Limb (tissue), 2 donors: ENCODE results near the gene TRMT2A.

Source experiments
- DNase-seq, 2 donors: peaks; one replicate each; pipeline ENCODE4 v3.0.0-alpha.2; 2016; ENCODE audit errors: extremely low spot score in 2 of 2

Gene TRMT2A

GRCh38 chr22:20135806-20136602, 19.0 kb upstream of the TRMT2A start:
- DNase-seq: no peak

GRCh38 chr22:20135265-20135664, 18.2 kb upstream of the TRMT2A start:
- DNase-seq: no peak

- DNase-seq: no peak
These were observed 17.0 kb upstream of the TRMT2A start for GRCh38 chr22:20133930-20134549.

DNA sequence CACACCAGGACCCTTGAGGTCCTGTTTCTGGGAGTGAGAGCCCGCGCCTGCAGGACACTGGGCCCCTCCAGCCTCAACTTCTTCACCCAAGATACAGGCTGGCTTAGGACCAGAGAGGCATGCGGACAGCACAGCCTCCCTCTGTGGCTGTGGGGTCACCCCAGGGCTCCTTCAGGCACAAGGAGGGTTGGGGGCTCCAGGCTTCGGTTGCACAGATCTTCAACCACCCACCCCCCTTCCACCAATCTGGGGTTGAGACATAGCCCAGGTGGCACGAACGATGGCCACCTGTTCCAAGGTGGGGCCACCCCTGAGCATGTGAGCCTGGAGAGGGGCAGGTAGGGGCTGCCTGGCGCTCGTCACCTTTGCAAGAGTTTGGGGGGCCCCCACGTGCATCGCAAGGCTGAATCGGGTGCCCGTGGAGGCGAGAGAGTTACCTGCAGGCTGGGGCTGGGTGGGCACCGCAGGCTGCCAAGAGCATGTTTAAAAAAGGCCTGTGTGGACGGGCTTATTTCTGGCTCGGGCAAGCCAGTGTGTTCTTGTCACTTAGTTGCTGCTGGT, 15.7 kb upstream of the TRMT2A start:
- no peak for DNase-seq

- DNase-seq: peak in 1 of 2 donors; percentile 62
These were observed 15.0 kb upstream of the TRMT2A start for GRCh38 chr22:20131859-20132685.

DNA sequence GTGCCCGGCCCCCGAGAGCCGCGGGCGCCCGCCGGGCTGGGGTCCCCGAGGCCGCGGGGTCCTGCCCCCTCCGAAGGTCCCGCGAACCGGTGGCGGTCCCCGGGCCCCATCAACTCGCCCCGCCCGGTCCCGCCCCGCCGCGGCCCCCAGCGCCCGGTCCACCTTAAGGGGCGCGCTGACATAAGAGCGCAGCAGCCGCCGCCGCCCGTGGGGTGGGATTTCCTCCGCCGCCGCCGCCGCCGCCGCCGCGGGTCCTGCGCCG, 14.5 kb upstream of the TRMT2A start, which contains the start of gene ZDHHC8:
Gene ZDHHC8 (plus strand): TSS at position 208 of the 262 bp plus-strand sequence. CDS start 144 bp downstream, outside the sequence.
- peak in 1 of 2 donors; percentile 76 for DNase-seq

- DNase-seq: peak; percentile 63 to 88
These were observed 13.9 kb upstream of the TRMT2A start for GRCh38 chr22:20130731-20131596.

DNA sequence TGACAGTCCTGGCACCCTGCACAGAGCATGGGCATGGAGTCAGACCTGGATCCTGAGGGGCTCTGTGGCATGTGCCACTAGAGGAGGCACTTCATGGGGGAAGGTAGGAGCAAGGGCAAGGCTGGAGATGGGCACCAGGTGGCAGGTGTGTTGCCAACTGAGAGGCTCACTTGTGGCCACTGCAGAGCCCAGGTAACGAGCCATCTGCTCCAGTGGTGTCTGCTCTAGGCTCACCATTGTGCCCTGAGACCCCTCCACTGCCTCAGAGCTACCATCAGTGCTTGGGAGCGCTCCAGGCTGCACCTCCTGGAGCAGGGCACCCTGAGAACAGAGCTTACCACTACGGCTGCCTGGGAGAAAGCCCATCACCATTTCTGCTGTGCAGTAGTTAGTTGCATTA, 13.3 kb upstream of the TRMT2A start:
- DNase-seq: no peak

DNA sequence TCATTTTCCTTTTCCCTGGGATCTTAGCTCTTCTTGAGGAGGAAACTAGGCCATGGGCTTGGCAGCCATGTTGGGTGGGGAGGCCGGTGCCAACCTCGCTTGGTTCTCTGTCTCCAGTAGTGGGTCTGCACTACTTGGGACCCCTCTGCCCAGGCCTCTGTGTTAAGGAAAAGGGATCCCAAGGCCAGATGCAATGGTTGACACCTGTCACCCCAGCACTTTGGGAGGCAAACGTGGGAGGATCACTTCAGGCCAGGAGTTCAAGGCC, 12.7 kb upstream of the TRMT2A start:
- no peak for DNase-seq

DNA sequence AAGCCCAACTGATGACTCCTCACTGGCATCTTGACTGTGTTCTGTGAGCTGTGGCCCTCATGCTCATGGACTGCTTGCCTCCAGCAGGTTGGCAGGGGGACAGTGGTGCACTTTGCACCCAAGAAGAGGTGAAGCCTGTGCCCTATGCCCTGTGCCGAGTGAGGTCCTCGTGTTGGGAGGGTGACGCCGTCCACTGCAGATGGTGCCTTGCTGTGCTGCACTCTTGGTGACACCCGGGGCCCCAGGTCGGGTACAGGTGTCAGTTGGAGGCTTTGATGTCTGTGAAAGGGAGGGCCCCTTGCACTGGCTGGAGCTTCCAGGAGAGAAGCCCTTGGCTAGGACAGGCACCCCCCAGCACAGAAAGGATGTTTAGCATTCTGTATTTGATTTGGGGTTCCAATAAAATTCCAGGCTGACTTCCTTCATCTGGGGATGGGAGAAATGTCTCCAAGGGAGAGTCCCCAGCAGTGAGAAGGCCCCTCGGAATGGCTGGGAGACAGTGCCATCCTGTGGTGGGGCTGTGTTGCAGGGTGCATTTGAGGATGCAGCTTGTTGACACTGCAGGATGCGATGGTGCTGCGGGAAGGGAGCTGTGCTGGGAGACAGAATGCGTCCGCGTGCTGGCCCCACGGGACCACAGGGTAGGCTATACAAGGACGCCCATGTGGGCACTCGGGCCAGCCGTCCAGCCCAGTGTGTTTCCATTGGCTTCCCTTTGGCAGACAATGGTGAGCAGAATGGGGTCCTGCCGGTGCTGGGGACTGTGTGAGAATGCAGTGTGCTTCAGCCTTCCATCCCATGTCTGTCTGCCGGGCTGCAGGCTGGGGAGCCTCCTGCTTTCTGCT, 12.1 kb upstream of the TRMT2A start:
- DNase-seq: no peak

DNA sequence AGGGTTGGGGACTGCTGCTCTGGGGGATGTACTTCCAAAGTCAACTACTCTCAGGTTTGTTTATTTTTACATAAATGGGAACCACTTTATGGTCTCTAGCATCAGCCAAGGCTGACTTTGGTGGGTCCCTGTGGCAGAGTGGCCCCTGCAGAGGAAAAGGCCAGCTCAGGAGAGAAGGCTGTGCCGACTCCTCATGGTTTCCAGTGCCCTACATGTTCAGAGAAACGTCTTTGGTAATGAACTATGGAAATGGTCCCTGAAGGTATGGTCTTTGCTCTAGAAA, 11.5 kb upstream of the TRMT2A start:
- DNase-seq: no peak

DNA sequence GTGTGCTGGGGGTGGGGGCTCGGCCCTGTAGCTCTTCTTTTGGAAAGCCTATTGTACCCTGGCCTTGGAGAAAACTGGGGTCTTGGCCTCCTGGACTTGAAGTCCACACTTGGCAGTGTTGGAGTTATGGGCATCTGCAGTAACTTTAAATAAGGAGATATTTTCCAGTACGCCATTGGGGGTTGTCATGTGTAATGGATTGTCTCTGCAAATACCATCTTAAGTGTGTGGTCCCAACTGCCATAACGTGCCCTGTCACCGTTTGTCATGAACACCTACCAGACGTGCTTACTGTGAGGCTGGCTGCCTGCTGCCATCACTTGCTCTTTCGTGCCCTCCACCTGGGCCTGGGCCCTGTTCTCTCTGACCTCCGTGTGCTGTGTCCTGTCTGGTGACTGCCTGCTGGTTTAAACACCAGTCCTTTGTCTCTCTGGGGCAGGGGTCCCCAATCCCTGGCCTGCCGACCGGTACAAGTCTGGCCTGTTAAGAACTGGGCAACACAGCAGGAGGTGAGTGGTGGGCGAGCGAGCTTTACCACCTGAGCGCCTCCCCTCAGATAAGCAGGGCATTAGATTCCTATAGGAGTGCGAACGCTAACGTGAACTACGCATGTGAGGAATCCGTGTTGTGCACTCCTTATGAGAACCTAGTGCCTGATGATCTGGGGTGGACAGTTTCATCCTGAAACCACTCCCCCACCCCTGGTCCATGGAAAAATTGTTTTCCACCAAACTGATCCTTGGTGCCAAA, 11.0 kb upstream of the TRMT2A start:
- DNase-seq: no peak

DNA sequence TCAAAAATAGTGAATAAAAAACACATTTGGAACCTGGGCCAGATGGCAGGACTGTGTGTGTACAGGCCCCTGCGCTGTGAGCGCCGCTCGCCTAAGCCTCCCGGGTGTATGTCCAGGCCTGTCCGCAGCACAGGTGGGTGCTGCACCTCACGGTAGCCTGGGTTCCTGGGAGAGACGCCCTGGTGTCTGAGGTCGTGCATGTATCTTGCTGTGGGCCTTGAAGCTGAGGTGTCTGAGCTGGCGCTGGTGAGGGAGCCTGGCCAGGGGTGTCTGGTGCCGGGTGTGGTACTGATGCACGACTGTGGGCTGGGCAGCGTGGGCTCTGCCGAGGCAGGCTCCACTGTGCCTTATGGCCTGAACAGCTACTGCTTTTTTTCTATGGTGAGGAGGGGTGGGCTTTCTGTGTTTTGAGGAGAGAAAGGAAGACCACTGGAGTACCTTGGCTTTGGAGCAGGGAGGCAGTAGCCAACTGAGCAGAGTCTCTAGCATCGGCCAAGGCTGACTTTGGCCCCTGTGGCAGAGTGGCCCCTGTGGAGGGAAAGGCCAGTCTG, 10.4 kb upstream of the TRMT2A start:
- no peak for DNase-seq

DNA sequence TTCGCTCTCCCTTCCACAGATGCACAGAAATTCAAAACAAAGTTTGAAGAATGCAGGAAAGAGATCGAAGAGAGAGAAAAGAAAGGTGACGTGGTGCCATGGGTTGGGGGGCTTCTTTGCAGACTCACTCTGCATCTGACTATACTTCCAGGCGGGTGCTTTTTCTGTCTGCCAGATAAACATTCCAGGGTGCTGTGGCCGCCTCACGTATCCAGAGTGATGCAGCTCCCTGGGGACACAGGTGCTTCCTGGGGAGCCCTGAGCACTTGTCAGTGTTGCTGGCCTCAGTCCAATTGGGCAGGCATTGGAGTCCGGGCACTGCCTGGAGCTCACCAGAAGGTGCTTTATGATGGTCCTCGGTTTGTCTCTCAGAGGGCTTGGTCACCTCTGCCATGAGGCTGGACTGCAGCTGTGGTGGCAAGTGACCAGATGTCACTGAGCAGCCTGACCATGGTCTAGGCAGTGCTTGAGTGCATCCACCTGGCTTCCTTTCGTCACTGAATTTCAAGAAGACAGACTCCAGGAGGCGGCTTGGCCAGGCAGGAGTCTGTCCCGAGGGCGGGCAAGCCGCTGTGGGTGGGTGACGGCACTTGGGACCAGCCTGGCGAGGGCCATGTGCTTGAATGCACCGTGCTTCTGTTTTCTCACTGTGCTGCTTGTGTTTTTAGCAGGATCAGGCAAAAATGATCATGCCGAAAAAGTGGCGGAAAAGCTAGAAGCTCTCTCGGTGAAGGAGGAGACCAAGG, 9.4 kb upstream of the TRMT2A start:
- DNase-seq: no peak

GRCh38 chr22:20125201-20126174, 8.5 kb upstream of the TRMT2A start:
- no peak for DNase-seq

GRCh38 chr22:20124083-20124787, 7.2 kb upstream of the TRMT2A start:
- DNase-seq: no peak
